GM20000 (cell line): Measurements from ENCODE around the gene POU2F3.
"Not testable (repeated sequence)": the region's sequence is repeated elsewhere in the genome, so short reads cannot be mapped to it uniquely, and the experiment has no call there.

ENCODE experiments used
- DNase-seq: peaks from one replicate; pipeline ENCODE4 v3.0.0; 2012; ENCODE audit warnings: low spot score
- CTCF ChIP-seq: IDR thresholded peaks from 2 replicates; pipeline ENCODE4 v1.5.1; 2012; ENCODE audit warnings: mild to moderate bottlenecking, control low read depth; ENCODE audit errors: extremely low read depth, missing control alignments

POU2F3 gene

DNA sequence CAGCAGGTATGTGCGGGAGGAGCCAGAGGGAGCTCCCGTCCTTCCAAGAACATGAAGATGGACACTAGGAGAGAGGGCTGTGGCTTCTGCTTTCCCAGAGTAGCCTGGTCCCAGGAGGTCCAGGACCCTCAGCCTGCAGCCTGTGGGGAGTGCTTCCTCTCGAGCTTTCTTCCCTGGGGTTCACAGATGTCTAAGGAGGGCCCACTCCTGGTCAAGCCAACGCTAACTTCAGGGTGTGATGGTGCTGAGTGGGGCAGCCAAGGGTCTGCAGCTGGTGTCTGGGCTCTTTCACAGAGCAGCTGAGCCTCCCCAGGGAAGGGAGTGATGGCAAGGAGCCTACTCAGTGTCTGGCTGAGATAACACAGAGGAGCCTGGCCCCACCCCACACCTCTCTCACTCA is 3.3 kb downstream of the POU2F3 start:
- DNase-seq: no peak
- TF ChIP-seq CTCF: no peak

- DNase-seq: no peak
- TF ChIP-seq CTCF: no peak
These were observed 4.8 kb downstream of the POU2F3 start for GRCh38 chr11:120244476-120245365.

GRCh38 chr11:120245434-120245833 is 5.5 kb downstream of the POU2F3 start:
- DNase-seq: no peak
- TF ChIP-seq CTCF: no peak

- no peak for DNase-seq
- no peak for TF ChIP-seq CTCF
These were observed 8.8 kb downstream of the POU2F3 start for GRCh38 chr11:120248551-120249278.

DNA sequence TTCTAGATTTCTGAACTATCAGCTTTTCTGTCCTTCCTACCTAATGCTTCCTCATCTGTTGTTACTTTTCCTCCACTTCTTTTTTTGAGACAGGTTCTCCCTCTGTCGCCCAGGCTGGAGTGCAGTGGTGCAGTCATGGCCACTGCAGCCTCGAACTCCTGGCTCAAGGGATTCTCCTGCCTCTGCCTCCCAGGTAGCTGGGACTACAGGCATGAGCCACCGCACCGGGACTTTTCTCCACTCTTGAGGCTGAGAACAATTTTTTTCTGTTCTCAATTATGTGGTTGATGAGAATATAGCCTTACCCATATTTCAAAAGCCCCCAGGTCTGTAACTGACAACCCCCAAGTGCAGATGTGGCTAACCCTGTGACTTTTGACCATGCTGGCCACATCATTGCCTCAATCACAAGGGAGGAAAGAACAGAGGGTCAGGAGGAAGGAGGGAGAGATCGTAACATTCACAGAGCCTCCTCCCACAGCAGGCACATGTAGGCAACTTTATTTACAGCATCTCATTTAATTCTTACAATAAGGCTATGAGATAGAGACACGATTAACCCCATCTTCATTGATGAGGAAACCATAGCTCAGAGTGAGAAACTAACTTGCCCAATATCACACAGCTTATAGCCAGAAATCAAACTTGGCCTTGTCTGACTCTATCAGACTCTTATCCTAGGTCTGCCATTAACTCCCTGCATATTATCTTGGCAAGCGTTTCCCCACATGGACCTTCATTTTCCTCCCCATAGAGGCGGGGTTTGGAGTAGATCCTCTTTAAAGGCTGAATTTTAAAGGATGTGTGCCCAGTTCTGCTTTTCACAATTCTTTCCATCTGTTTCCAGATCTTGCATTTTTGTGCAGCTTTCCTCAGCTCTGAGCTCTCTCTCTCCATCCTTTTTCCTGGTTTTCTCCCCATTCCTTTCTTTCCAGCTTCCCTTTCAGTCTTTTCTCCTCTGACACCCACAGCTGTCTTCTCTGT is 9.6 kb downstream of the POU2F3 start:
- DNase-seq: no peak

GRCh38 chr11:120253377-120253776 is 13.4 kb downstream of the POU2F3 start:
- not testable (repeated sequence) for DNase-seq

More for the DNA sequence above, 9.6 kb downstream of the POU2F3 start:
- no peak for TF ChIP-seq CTCF

GRCh38 chr11:120254788-120255518 is 15.0 kb downstream of the POU2F3 start:
- DNase-seq: no peak
- TF ChIP-seq CTCF: no peak
